GM19023 (cell line): ENCODE measurements around the gene GIPC3.

ENCODE experiments used
- ATAC-seq: cut with Tn5 transposase; IDR thresholded peaks from one replicate; pipeline ENCODE4 v1.9.1; 2021; ENCODE audit warnings: mild to moderate bottlenecking, moderate library complexity; ENCODE audit not compliant: unreplicated experiment

Gene GIPC3

GRCh38 chr19:3634496-3635045, 49.3 kb downstream of the GIPC3 start:
- no peak for ATAC-seq

- ATAC-seq, result no peak
Measured at GRCh38 chr19:3636506-3636905, 51.2 kb downstream of the GIPC3 start.

- ATAC-seq, result no peak
Measured at GRCh38 chr19:3636962-3637361, 51.7 kb downstream of the GIPC3 start.

DNA sequence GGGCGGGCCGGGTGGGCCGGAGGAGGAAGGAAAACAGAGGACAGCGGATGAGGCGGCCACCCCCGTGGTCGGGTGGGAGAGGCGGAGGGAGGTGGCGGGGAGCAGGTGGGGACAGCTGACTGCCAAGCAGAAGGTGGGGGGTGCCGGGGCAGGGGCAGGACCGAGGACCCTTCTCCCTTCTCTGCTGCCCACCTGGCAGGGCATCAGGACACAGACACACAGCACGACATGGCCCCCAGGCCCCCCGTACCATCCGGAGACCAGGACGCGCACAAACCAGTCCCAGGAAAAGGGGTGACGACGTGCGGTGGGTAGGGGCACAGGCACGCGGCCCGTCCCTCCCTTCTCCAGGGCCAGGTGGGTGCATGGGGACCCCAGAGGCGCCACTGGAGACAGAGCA, 52.3 kb downstream of the GIPC3 start:
- ATAC-seq, result no peak

DNA sequence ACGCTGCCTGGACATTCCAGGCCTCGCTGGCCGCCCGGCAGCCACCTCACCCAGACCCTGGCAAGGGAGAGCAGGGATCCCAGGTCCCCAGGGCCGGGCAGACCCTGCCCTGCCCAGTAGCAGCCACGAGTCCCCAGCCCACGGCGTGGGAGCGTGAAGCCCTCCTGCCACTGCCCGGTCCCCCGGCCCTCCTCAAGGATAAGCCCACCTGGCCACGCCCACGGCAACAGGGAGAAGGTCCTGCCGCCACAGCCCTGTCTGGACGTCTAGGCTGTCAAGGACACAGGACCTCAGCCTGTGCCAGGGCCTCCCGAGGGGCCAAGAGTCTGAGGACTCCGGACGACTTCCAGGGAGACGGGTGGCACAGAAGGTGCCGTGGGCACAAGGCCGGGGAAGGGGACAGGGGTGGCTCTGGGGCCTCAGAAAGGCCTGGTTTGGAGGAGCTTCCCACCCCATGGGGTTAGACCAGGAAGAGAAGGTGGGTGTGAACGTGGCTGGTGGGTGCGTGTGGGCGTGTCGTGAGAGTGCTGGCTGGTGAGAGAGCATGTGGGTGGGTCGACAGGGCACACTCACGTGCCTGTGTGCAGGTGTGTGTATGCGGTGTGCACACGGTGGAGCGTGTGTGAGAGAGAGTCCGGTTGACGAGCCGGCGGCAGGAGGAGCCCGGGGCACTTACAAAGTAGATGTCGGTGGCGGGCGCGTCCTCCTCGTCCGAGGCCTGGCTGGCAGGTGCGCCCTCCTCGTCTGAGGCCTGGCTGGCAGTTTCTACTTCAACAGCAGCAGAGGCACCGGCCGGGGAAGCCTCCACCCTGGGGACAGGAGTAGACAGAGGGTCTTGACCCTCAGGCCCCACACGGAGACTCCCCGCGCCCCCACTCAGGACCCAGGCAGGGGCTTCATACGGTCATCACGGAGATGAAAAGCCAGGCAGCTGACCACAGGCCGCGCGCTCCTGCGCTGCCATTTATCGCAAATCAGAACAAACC, 53.2 kb downstream of the GIPC3 start:
- ATAC-seq, result no peak

DNA sequence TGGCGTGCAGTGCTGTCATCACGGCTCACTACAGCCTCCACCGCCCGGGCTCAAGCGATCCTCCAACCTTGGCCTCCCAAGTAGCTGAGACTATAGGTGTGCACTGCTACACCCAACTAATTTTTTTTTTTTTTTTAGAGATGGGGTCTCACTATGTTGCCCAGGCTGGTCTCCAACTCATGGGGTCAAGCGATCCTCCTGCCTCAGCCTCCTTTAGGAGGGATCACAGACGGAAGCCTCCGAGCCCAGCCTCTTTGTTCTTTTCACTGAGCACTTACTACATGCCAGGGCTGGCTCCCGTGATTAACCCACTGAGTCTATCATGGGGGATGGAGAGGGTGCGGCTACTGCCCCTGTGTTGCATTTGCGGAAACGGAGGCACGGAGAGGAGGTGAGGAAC, 54.2 kb downstream of the GIPC3 start:
- ATAC-seq, result no peak

DNA sequence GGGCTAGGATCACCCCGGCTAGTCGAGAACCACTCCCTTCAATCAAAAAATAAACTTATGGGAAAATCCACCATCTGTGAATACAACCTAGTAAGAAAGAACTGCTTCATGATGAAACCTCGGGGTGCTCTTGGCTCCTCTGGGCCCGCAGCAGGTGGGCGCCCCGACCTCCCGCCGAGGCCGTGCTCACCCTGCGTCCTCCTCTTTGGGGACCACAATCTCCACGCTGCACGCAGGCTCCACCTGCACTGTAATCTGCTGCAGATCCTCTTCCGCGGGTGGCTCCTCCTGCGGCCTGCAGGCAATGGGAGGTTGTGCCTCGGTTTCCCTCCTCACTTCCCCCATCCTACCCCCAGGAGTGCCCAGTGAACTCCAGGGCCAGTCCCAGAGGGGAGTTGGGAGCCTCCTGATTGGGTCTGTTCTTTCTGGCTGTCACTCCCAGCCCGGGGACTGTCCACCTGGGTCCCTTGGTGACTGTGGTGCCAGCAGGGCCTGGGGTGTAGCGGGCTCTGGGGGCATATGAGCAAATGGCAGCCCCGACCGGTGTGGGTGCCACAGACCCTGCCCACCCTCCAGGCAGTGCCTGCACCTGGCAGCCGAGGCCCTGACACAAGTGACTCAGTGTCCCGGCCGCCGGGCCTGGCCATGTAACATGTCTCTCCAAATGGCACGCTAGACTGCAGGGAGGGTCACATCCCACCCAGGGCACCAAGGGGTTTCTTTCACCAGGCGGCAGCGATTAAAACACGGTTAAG, 56.4 kb downstream of the GIPC3 start:
- no peak for ATAC-seq

- no peak for ATAC-seq
Measured at GRCh38 chr19:3642296-3642695, 57.0 kb downstream of the GIPC3 start.
